Activated CD4-positive, alpha-beta T cell treated with anti-CD3 and anti-CD28 coated beads, Interleukin-2, Interleukin-6, amounts not matched to agents 100 ng/mL and 50 ng/mL, durations not matched to agents 16 hours and 8 hours (primary cell): ENCODE data around the gene LMTK3.
"Not testable (repeated sequence)": the region's sequence is repeated elsewhere in the genome, so short reads cannot be mapped to it uniquely, and the experiment has no call there.

Experiments
- DNase-seq: peaks from one replicate; pipeline ENCODE4 v3.0.0-alpha.2; 2020

Gene LMTK3

GRCh38 chr19:48507911-48508439, 3.7 kb downstream of the LMTK3 start:
- DNase-seq = no peak

GRCh38 chr19:48506138-48506733, 5.4 kb downstream of the LMTK3 start:
- peak; percentile 66 for DNase-seq

GRCh38 chr19:48502350-48503018, 9.2 kb downstream of the LMTK3 start:
- DNase-seq = no peak

GRCh38 chr19:48501494-48502349, 9.9 kb downstream of the LMTK3 start:
- peak; percentile 59 for DNase-seq

- no peak for DNase-seq
Measured at GRCh38 chr19:48500830-48501493, 10.7 kb downstream of the LMTK3 start.

- DNase-seq = no peak
Measured at GRCh38 chr19:48499316-48500090, 12.1 kb downstream of the LMTK3 start.

GRCh38 chr19:48498595-48499311, 12.9 kb downstream of the LMTK3 start:
- no peak for DNase-seq

GRCh38 chr19:48497728-48498594, 13.7 kb downstream of the LMTK3 start:
- no peak for DNase-seq

GRCh38 chr19:48496959-48497727, 14.5 kb downstream of the LMTK3 start:
- no peak for DNase-seq

- no peak for DNase-seq
Measured at GRCh38 chr19:48495396-48495795, 16.2 kb downstream of the LMTK3 start.

- DNase-seq = no peak
Measured at GRCh38 chr19:48493718-48494401, 17.8 kb downstream of the LMTK3 start.

- DNase-seq = peak; percentile 87
Measured at GRCh38 chr19:48492925-48493717, 18.5 kb downstream of the LMTK3 start.

GRCh38 chr19:48491793-48492123, 19.9 kb downstream of the LMTK3 start:
- no peak for DNase-seq

GRCh38 chr19:48490981-48491792, 20.4 kb downstream of the LMTK3 start:
- peak; percentile 52 for DNase-seq

GRCh38 chr19:48489608-48490216, 21.9 kb downstream of the LMTK3 start:
- peak; percentile 89 for DNase-seq

- DNase-seq = not testable (repeated sequence)
Measured at GRCh38 chr19:48488478-48488877, 23.2 kb downstream of the LMTK3 start.

GRCh38 chr19:48487948-48488347, 23.7 kb downstream of the LMTK3 start:
- DNase-seq = no peak
